GM21447 (cell line): ENCODE measurements around the gene DAB2IP.

Source experiments
- ATAC-seq: cut with Tn5 transposase; IDR thresholded peaks from one replicate; pipeline ENCODE4 v1.9.1; 2021; ENCODE audit not compliant: unreplicated experiment

Gene DAB2IP

DNA sequence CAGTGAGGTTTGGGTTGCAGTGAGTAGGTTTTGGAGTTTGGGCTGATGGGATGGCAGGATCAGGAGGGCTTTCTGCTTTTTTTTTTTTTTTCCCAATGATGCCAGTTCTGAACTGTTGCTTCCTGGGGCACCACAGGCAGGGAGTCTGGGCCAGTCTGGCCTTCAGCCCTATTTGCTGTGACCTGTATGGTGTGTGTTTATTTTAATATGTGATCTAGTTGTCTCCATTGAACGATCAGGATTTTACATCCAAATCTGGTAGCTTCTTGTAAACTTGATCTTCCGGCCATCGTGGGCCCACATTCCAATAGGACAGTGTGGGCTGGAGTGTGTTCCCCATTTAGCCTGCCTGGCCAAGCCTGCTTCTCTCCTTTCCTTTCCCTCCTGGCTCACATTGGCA is 25.8 kb upstream of the DAB2IP start:
- ATAC-seq = no peak

GRCh38 chr9:121626012-121626411 is 25.4 kb upstream of the DAB2IP start:
- ATAC-seq = no peak

- no peak for ATAC-seq
Observed at GRCh38 chr9:121627427-121627826, 24.0 kb upstream of the DAB2IP start.

GRCh38 chr9:121628401-121628800 is 23.0 kb upstream of the DAB2IP start:
- ATAC-seq = no peak

- ATAC-seq = no peak
Observed at GRCh38 chr9:121631115-121631514, 20.3 kb upstream of the DAB2IP start.

DNA sequence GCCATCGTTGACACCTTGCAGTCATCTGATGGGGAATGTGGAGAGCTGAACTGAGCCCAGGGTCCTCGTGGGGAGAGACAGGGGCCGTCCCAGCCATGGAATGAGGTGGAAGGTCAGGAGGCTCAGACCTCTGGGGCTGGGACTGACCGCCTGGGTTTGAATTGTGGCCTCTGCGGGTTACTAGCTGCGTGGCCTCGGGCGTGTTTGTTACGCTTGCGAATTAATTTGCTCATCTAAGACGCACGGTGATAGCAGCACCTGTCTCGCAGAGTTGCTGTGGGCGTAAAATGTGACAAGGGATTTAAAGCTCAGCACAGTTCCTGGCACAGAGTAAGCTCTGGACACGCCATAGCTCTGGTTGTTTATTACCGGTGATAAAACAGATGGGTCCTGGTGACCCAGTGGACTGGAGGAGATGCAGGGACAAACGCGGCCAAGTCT is 19.4 kb upstream of the DAB2IP start:
- no peak for ATAC-seq

DNA sequence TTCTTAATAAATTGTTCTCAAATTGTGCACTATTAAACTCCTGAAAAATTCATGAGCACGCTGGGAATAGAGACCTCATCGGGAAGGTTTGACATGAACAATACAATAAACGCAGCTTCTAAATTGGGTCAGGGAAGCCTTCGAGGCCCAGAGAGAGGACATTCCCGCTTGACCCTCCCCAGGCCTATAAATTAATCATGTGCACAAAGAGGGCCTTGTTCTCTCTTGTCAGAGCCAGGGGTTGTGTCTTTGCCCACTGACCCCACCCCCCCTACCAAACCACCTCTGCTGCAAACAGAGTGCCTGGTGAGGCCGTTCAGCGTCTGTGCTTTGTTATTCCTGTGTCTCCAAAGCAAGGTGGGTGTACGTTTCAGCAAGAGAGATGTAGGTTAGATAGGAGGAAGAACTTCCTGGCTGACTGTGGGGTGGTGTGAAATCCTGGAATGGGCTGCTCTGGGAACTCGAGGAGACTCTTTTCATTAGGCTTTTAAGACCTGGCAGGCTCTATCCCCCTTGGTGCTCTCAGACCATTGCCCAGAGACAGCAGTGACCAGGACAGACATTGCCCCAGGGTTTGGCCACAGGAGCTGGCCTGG is 18.2 kb upstream of the DAB2IP start:
- no peak for ATAC-seq

- no peak for ATAC-seq
Observed at GRCh38 chr9:121633736-121634135, 17.7 kb upstream of the DAB2IP start.

GRCh38 chr9:121634329-121635261 is 16.8 kb upstream of the DAB2IP start:
- no peak for ATAC-seq

DNA sequence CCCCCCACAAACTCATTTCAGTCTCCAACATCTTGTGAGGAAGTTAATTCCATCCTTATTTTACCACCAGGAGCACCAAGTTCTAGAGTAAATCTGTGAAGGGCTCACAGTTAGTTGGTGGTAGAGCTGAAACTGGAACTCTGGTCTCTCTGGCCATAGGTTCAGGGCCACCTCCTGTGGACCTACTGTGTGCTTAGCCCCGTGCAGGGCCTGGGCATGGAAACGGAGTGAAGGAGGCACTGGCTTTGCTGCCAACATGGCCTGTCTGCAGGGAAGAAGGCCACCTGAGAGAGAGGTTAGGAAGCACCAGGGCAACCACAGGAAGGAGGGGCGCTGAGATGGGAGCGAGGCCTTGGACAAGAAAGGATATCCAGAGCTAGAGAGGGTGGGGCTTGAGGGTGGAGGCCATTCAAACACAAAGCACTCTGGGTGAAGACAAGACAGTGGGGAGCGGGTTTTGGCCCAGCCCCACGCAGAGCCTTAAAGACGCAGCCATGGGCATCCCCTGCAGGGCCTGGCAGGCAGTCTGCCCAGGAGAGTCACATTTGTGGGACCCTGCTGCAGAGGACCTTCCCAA is 16.0 kb upstream of the DAB2IP start:
- no peak for ATAC-seq

DNA sequence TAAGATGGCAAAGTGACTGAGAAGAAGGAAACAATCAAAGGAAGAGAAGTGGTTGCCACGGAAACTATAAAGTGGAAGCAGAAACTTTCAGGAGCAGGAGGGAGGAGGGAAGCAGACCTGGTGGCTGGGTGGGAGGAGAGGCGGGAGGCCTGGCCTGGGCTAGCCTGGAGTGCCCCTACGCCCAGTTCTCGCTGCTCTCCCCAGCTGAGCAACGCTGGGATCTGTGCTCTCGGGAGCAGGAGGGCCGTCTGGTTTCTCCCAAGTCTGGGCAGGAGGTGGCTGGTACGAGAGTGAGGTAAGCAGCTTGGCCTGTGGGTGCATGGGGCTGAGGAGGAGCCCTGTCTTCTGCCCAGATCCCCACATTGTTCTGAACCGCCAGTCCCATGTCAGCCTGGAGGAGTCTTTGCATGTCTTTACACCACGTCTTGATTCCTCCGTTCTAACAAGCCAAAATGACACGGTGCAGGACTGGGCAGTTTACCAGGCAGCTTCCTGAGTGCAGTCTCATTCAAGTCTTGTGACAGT is 15.0 kb upstream of the DAB2IP start:
- ATAC-seq = no peak

DNA sequence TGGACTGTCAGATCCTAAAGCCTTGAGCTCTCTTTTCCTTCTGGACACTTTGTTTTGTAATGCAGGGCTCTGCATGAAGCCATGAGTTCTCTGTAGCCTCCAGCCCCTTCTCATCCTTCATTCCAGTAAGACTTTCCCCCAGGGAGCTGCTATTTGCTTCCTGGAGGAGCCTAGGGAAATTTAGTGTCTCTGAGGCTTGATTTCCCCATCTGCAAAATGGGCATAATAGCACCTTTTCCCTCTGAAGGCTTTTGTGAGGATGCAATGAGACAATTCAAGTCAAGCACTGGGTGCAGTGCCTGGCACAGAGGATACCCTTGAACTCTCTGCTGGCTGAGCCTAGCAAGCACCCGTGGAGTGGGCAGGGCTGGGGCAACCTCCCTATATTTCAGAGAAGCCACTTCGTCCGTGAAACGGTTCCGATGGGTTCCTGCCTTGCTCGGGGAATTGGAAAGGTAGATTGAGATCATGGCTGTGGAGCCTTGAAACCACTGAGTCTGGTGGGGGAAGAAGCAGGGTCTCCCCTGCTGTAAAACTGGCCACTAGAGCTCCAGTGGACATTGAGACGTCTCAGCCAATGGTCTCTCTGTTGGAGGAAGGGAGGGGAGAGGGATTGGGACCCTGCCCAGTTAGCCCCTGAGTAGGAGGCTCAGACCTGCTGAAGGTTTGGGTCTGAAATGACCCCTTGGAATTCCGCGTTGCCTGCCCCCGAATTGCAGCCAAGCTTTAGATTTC is 14.3 kb upstream of the DAB2IP start:
- ATAC-seq = no peak

DNA sequence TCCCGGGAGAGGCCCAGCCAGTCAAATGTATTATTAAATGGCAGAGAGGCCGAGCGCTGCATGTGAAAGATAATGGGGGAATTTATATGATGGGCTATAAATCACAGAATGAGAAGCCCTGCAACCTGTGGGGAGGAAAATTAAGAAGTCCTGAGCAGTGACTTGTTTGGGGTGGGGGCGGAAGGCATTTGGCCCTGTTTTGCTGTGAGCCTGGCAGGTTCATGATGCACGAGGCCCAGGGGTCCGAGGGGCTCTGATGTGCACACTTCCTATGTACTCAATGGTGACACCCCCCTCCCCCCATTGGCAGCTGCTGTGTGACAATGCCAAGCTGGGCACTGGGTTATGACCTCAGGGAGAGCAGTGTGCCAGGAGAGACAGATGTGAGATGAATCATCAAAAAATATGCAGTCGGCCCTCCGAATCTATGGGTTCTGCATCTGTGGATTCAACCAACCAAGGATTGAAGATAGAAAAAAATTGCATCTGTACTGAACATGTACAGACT is 13.7 kb upstream of the DAB2IP start:
- no peak for ATAC-seq

DNA sequence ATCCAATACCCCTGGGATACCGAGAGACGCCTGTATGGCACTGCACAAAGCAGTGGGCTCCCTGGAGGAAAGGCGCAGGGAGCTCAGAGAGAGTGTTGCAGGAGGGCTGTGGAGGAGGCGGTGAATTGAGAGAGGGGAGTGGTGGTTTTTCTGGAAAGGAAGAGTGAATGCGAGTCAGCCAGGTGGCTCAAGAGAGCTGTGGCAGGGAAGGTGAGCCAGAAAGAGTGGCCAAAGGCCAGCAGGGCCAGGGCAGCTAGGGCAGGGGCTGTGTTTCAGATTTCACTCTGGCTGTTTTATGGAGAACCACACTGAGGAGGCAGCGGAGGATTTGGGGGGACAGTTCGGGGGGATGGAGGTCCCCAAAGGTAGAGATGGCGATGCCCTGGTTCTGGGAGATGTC is 13.0 kb upstream of the DAB2IP start:
- ATAC-seq = no peak

DNA sequence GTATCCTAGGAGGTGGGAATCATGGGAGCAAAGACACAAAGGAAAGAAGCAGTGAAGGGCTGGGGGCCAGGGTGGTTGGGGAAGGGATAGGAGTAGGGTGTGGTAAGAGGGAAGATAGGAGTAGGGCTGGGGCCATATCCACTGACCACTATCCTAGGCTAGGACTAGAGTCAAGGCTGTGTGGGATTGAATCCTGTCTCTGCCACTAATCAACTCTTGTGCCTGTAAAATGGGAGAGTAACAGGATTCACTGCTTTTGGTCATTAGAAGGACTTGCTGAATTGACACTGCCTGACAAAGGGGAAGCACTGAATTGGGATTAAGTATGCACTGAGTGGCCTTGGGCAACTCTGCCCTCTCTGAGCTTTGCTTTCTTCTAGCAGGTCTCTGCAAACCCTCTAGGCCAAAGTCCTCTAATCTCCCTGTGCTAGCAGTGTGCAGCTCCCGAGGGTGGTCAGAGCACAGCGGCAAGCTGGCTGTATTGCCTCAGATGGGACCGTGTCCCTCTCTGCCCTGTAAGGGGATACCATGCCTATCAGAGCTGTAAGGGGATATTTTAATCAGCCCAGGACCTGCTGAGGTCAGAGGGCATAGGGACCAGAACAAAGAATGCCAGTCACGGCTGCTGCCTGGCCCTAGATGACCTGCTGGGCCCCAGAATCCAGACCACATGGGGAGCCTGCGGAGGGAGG is 12.4 kb upstream of the DAB2IP start:
- ATAC-seq = no peak

GRCh38 chr9:121639619-121640018 is 11.8 kb upstream of the DAB2IP start:
- no peak for ATAC-seq

- ATAC-seq = no peak
Observed at GRCh38 chr9:121640076-121640475, 11.4 kb upstream of the DAB2IP start.

GRCh38 chr9:121640491-121641223 is 10.8 kb upstream of the DAB2IP start:
- no peak for ATAC-seq

- no peak for ATAC-seq
Observed at GRCh38 chr9:121641224-121641611, 10.2 kb upstream of the DAB2IP start.

DNA sequence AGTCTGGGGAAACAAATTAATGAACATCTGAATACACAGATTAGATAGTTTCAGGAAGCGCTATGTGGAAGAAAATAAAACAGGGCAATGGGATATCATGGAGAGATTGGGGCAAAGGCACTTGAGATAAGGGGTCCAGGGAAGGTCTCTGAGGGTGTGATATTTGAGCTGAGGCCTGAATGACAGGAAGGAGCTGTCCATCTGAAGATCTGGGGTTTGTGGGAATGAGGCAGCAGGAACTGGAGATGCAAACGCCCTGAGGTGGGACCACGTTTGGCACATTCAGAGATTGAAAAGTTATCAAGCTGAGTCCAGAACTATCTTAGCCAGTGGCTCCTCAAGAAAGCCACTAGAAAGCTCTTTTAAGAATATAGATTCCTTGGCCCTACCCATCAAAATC is 8.7 kb upstream of the DAB2IP start:
- no peak for ATAC-seq
